ENCODE data around the gene IP6K1.

The IP6K1 gene

GRCh38 chr3:49706456-49707112, 79.8 kb downstream of the IP6K1 start:
- no peak for DNase-seq (ENCODE audit: low read depth)
- H3K4me3 ChIP-seq (ENCODE audit: low read length) = no peak overlapping the region
- TF ChIP-seq, protein P1, sequence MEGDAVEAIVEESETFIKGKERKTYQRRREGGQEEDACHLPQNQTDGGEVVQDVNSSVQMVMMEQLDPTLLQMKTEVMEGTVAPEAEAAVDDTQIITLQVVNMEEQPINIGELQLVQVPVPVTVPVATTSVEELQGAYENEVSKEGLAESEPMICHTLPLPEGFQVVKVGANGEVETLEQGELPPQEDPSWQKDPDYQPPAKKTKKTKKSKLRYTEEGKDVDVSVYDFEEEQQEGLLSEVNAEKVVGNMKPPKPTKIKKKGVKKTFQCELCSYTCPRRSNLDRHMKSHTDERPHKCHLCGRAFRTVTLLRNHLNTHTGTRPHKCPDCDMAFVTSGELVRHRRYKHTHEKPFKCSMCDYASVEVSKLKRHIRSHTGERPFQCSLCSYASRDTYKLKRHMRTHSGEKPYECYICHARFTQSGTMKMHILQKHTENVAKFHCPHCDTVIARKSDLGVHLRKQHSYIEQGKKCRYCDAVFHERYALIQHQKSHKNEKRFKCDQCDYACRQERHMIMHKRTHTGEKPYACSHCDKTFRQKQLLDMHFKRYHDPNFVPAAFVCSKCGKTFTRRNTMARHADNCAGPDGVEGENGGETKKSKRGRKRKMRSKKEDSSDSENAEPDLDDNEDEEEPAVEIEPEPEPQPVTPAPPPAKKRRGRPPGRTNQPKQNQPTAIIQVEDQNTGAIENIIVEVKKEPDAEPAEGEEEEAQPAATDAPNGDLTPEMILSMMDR (conservative IDR thresholded peaks at IDR 0.05; ENCODE audit: low read depth, low read length) = no peak

GRCh38 chr3:49705390-49705960, 80.9 kb downstream of the IP6K1 start:
- DNase-seq (ENCODE audit: low read depth) = no peak
- TF ChIP-seq, protein P1 (conservative IDR thresholded peaks at IDR 0.05; ENCODE audit: low read depth, low read length) = no peak
- H3K4me3 ChIP-seq (ENCODE audit: low read length) = no peak overlapping the region

DNA sequence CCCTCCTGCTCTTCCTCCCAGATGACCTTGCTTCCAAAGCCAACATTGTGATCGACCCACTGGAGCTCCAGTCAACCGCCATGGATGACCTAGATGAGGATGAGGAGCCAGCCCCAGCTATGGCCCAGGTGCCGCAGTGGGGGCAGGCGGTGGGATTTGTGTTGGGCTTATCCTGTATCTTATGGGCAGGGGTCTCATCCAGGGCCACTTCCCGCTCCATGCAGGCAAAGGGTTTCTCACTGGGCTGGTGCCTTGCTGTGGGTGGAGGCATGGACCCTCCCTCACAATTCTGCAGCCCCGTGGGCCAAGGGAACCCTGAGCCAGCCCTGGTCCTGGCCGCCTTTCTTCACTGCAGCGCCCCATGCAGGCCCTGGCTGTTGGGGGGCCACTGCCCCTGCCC, 81.7 kb downstream of the IP6K1 start:
- no peak for DNase-seq (ENCODE audit: low read depth)
- TF ChIP-seq, protein P1 (conservative IDR thresholded peaks at IDR 0.05; ENCODE audit: low read depth, low read length) = no peak
- H3K4me3 ChIP-seq (ENCODE audit: low read length) = no peak overlapping the region

- TF ChIP-seq, protein P1 (conservative IDR thresholded peaks at IDR 0.05; ENCODE audit: low read depth, low read length) = no peak
- no peak overlapping the region for H3K4me3 ChIP-seq (ENCODE audit: low read length)
- DNase-seq (ENCODE audit: low read depth) = no peak
These were observed 82.4 kb downstream of the IP6K1 start for GRCh38 chr3:49703956-49704355.

DNA sequence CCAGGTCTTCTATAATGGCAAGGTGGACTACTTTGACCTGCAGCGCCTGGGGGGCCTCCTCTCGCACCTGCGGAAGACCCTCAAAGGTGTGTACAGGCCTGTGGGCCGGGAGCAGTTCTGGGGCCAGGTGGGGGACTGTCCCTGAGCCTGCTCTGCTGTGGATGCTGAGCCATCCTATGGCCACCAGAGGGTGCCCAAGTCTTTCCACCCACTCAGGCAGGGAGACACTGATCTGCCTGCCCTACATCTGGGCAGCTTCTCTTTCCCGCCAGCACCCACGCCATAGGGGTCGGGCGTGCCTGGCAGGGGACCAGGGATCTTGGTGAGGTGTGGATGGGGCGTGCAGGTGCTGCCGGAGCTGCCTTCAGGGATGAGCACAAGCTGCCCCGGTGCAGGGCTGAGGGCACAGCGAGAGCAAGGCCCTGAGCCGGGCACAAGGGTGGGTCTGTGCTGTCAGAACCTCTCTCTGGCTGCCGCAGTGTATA, 82.9 kb downstream of the IP6K1 start:
- TF ChIP-seq, protein P1 (conservative IDR thresholded peaks at IDR 0.05; ENCODE audit: low read depth, low read length) = peak; percentile 91
- DNase-seq (ENCODE audit: low read depth) = no peak
- H3K4me3 ChIP-seq (ENCODE audit: low read length) = no peak overlapping the region

DNA sequence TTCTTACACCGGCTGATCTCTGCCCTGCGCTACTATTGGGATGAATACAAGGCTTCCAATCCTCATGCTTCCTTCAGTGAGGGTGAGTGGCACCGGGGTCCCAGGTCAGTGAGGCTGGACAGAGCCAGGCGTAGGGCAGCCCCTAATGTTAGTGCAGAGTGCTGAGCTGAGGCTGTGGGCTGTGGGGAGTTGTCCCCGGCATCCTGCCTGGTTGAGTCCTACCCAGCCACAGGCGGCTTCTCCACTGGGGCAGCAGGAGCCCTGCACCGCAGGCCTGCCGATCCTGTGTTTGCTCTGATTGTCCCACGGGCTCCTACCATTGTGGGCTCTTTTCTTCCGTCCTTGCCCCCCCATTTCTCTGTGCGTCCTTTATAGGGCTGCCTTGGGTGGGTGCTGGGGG, 83.7 kb downstream of the IP6K1 start:
- no peak for DNase-seq (ENCODE audit: low read depth)
- H3K4me3 ChIP-seq (ENCODE audit: low read length) = no peak overlapping the region
- TF ChIP-seq, protein P1 (conservative IDR thresholded peaks at IDR 0.05; ENCODE audit: low read depth, low read length) = no peak
